Measurements from ENCODE around the gene AHDC1.

AHDC1 gene

DNA sequence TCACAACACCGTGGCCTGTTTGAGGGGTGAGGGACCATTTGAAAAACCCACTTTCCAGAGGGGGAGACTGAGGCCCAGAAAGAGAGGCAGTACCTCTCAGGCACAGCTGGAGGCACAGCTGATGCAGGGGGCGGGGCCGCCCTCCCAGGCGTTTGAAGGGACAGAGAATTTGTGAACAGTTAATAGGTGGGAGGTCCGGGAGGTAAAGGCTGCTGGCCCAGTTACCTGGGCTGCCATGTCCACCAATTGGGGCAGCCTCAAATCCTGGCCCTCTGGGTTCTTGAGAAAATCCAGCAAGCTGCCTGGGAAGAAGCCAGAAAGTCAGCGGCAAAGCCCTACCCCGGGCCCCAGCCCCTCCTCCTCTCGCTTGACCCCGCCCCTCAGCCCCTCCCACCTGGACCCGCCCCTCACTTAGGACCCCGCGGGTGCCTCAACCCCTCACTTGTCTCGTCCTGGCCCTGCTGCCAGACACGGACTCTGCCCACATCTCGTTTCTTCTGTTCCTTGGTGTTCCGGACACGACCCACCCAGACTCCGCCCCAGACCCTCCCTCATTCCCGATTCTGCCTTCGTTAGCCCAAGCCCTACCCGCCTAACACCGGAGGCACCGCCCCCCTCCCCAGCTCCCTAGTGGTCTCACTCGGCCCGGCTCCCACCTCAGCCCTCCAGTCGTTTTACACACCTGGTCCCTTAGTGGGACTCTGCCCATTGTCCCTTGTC, 10.8 kb upstream of the AHDC1 start:
- no peak for DNase-seq

DNA sequence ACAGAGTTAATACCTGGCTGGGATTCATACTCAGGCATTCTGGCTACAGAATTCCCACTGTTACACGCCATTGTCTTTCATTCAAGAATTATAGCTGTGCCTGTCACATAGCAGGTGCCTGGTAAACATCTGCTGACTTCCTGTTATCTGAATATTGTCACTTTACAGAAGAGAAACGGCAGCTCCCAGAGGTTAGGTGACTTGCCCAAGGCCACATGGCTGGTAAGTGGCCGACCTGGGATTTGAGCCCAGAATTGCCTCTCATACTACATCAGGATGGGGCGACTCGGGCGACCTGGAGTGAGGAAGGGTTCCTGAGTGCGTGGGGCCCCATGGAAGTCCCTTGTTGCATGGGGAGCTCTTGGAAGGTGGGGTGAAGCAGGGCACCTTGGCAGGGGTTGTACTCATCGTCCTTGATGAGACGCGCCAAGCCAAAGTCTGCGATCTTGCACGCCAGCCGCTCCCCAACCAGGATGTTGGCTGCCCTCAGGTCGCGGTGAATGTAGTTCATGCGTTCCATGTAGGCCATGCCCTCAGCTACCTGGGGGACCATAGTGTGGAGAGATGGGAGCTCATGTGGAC, 10.2 kb upstream of the AHDC1 start:
- no peak for DNase-seq

DNA sequence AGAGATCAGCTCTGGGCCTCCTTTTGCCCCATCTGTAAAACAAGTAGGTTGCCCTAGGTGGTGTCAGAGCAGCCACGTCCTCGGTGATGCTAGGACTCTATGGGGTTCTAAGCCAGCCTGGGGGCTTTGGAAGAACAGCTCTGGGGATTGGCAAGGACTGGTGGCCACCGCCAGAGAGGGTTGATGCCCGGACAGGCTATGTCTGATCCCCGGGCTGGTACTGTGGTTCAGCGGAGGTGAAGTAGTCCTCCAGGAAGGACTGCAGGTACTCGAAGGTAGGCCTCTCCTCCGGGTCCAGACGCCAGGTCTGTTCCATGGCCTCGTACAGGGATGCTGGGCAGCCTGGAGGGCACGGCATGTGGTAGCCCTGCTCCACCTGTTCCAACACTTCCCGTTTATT, 8.8 kb upstream of the AHDC1 start:
- DNase-seq = no peak

DNA sequence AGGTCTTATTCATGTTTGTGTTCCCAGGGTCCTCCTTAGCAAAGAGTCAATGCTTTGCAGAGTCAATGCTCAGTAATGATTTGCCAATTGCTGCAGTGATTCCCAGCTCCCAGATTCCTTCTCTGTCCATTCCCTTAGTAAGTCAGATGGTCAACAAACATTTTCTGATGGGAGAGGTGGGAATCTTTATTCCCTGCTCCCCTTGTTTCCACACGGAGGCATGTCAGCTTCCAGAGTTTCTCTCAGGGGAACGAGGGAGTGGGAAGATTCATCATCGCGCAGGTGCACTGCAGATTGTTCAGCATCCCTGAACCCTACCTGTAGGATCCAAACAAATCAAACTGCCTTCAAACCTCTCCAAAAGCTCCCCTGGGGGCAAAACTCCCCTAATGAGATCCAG, 7.5 kb upstream of the AHDC1 start:
- no peak for DNase-seq

DNA sequence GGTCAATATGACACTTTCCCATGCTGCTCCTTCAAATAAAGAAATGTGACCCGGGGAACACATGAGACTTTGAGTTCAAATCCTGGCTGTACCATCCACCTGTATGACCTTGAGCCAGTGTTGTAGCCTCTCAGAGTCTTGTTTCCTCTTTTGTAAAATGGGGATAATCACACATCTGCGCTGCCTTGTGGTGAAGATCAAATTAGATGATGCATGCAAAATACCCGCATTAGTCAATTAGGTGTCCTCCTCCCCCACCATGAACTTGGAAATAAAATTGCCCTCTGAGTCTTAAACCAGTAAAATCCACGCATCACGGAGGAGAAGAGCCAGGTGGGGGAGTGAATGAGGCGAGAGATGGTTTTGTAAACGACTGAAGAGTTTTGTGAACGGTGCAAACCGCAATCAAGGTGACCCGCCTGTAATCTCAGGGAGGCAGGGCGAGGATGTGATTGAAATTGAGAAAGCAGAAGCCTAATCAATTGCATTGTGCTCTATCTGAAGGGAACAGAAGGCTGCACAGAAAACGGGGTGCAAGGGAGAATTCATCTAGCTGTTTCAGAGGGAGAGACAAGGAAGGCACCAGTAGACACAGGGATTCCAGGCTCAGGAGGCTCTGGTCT, 5.8 kb upstream of the AHDC1 start:
- DNase-seq = peak in 1 of 5 experiments; percentile 58

DNA sequence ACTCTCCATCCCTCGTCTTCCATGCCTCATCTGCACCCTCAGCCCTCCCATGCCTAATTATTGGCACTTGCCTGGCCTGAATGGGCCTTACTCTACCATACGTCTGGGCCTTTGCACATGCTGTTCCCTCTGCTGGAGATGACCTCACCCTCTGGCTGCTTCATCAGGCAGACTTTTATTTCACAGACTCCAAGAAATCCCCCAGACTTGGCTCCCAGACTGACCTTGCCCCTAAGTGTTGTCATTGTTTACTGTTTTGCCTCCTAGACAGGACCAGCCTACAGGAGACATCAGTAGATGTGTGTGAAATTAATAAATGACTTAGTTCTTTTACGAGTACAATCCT, 5.2 kb upstream of the AHDC1 start:
- no peak for DNase-seq

DNA sequence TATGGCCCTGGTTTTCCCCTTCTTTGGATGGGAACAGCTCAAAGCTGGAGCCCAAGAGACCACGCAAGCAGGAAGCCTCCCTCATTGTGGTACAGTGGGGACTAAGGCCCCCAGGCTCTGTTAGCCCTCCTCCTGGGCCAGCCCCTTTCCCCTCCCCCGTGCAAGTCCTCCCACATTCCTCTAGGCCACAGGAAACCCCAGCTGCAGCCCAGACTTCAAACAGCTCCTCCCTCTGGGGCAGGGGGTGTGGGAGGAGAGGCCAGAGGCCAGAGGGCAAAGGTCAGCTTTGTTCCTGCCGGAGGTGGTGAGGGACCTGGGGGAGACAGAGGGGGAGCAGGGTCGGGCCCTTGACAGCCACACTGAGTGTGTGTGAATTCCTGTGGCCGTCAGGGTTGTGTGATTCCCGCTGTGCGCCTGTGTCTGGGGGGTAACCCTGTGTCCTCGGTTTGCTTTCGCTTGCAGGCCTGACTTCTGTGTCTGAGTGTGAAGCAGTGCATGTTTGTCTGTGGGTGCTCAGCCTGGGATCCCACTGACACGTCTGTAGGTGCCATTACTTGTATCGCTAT, 3.4 kb upstream of the AHDC1 start:
- DNase-seq = no peak

DNA sequence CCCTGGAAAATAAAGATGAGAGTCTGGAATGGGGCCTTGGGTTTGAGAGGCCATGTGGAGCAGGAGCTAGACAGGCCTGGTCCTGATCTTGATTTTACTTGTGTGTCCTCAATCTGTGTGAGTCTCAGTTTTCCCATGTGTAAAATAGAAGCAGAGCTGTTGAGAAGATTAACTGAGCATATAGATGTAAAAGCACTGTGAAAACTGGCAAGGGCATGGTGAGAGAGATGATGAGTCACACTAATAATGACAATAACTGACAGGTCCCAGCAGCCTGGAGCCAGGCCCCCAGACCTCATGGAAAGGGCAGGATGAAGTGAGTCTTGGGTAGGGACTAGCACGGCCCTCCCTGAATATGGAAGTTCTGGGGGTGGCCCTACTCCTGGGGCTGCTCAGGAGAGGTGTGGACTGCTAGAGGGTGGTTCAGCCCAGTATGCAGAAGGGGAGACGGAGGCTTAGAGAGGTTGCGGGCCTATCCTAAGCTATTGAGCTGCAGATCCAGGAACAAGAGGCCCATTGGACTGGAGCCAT, 2.8 kb upstream of the AHDC1 start:
- DNase-seq = no peak

DNA sequence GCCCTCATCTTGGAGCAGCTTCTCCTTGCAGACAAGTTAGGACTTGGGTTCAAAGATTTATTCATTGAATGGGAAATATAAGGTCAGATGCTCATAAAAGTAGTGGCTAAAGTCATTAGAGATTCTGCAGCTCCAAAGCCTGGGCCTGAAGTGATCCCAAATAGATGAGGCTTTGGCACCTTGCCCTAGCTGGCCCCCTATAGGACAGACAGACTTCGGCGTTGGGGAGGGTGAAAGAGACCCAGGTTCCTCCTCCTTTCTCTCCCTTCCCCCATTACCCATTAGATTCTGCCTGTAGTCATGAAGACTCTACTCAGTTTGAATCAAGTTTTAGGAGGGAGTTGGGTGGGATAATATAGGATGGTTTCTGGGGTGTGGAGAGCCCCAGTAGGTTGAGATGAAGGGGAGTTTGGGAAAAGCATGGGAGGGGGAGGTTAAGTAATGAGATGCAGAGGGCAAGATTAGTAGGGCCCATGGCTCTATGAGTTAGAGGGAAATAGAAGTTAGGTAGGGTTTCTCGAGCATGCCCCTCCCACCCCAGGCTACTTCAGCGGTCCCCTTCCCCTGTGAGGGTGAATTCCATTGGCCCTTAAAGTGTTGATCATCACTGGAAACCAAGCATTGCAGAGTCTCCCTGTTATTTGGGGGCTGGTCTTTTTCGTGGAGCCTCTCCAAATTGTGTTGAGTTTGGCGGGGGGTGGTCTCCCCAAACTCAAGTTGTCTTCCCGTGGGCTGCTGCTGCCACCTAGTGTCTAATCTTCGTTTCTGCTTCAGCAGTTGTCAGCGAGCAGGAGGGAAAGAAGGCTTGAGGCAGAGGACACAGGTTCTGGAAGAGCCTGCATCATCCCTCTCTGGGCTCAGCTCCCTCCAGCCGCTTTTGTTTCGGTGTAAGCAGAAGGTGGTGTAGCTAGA, 2.1 kb upstream of the AHDC1 start:
- DNase-seq = peak in 3 of 5 experiments; percentile 47 to 61 (median 51)

DNA sequence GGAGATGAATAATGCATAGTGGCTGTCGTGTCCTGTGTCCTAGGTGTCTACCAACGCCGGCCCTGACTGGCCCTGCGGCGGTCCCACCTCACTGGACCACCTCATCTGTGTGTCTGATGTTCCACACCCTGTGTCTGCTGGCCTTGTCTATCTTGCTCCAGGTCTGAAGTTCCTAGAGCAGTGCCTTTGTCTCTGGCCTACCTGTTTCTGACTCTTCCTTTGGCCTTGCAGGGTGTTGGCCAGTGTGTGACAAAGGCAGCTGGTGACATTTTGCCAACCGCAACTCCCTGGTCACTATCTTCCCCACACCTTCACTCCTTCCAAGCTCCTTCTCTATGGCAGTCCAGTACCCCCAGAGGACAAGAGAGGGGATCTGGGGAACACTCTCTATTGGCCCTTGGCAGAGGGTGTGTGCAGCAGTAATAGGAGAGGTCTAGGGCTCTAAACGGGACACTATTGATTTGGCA, 1.4 kb upstream of the AHDC1 start:
- no peak for DNase-seq

DNA sequence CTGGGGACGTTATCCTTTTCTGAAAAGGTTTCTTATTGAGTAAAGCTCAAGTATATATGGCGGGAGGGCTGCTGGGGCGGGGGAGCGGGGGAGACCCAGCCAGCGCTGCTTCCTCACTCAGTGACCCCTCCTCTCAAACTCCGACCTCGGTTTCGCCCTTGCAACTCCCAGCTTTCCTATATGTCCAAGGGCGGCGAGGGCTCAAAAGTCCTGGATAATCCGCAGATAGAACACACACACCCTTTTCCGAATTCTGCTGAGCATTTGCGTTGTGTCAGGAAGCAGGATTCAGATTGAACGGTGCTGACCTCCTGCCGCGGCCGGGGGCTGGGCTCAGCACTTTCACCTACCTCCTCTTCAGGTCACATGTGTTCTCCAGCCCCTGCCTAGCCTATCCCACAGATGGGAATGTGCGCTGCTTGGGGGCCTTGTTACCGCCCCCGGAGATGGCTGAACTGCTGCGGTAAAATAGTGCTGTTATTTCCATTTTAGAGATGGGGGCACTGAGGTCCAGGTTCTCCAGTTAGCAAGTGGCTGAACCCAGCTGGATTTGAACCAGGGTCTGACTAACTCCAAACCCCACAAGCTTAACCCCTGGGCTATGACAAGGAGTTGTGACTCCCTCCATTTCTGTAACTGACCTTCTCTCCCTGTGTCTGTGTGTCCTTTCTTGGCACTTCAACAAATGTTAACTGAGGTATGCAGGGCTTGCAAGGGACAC, 795 bp upstream of the AHDC1 start:
- no peak for DNase-seq

DNA sequence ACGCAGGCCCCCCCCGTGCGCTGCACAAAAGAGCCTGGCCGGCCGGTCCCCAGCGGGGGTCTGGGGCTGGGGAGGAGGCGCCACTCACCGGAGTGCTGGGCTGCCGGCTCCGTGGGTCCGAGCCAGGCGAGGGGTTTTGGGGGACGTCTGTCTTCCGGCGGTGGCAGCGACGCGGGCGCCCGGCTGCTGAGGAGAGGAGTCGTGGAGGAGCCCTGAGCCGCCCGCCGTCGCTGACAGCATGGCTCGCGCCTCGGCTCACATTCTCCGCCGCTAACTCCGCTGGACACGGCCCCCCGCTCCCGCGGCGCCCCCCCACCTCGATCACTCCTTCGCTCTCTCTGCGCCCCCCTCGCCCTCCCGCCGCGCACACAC, 649 bp downstream of the AHDC1 start:
- peak in 2 of 5 experiments; percentile 17 to 53 for DNase-seq

DNA sequence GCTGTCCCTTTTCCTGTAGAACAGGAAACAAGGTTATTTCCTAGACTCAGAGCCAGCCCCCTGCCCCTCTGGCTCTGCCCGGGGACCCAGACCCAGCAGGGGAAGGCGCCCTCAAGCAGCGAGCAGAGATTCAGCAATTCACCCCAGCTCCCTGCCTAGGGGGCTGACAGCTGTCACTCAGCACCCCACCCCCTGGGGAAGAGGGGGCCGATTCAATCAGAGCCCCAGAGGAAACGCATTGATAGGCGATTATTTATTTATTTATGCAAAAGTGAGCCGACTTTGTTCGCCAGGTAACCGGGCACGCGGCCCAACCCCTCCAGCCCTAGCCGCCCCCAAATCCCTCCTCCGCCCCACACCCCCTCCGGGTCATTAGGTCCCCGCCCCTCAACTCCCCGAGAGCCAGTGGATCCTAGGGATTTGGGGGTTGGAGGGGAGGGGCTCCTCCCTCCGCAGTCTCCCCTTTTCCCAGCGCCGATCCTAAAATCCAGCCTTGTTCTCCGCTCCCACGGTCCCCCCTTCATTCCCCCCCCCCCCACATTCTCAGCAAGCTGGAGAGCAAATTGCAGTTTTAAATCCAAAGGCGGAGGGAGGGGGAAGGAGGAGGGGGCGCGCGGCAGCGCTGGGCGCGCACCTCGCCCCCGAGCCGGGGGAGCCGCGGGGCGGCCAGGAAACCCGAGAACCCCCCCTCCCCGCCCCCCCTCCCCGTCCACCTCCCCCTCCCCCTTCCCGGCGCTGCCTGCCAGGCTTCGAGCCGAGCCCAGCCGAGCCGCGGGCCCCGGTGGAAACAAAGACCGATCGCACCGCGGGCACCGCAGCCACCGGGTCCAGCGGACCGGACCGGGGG, 1.3 kb downstream of the AHDC1 start:
- DNase-seq = peak in 2 of 5 experiments; percentile 38 to 49

DNA sequence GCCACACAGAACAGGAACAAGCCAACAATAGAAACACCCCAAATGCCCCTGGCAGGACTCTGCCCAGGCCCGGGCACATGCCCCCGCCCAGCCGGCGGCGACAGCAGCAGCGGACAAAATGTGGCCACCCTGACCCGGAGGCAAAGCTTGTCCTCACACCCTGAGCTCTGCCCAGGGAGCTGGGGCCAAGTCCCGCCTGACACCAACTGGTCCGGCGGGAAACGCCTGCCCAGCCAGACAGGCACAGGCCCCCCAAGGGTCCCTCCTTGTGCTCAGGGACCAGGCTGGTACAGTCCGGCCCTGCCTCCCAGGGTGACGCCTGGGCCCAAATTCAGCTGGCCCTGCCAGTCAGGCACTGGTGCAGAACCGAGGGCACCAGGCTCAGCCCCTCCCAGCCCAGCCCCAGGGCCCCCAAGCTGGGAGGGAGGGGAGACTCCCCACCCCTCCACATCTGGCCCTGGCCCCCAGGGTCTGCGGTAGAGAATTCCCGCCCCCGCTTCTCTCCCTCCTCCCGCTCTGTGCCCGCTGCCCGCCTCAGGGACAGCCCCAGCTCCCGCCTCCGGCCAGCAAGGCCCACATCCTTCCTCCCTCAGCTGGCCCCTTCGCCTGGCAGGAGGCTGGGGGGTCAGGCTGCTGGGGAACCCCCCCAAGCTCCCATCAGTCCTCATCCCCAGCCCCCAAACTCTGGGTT, 2.0 kb downstream of the AHDC1 start:
- no peak for DNase-seq

DNA sequence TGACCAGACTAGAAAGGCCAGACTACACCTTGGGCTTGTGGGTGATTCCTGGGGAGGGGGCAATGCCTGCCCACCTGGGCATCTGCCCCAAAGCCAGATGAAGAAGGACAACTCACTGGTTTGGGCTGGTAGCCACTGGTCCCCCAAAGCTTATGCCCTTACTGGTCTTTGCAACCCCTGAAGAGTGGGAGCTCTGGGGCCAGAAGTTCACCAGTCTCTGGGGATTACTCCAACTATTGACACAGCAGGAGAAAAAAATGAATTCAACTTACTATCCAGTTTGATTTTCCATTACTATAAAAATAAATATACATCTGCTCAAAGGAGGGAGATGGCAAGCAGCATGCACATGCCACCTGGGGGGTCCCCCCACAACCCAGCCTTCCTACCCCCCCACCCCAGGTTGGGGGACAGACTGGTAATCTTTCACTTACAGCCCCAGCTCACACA, 2.6 kb downstream of the AHDC1 start:
- no peak for DNase-seq

DNA sequence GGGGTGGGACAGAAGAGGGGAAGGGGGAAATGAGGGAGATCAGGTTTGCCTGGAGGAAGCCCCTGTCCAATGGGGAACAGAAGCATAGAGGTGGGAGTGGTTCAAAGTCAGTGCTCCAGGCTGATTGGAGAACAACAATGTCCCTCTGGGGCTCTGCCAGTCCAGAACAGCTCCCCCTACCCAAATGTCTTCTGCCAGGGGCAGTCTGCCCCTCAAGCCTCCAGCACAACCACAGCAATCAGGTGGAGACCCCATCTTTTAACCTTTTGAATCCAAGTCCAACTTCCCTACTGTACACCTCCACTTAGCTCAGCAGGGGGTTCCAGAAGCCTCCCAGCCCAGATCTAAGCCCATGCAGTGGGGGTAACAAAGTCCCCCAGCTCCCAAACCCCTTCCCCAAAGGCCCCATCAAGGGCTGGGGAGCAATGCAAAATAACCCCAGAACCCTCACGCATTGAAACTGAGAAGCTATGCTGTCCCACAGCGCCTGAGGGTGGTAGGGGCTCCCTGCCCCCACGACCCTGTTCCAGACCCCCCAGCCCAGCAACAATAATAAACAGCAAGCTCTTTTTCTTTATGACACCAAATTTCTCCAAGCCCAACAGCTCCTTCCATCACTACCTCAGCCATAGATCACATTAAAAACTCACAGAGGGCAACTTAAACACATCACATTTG, 3.3 kb downstream of the AHDC1 start:
- no peak for DNase-seq

DNA sequence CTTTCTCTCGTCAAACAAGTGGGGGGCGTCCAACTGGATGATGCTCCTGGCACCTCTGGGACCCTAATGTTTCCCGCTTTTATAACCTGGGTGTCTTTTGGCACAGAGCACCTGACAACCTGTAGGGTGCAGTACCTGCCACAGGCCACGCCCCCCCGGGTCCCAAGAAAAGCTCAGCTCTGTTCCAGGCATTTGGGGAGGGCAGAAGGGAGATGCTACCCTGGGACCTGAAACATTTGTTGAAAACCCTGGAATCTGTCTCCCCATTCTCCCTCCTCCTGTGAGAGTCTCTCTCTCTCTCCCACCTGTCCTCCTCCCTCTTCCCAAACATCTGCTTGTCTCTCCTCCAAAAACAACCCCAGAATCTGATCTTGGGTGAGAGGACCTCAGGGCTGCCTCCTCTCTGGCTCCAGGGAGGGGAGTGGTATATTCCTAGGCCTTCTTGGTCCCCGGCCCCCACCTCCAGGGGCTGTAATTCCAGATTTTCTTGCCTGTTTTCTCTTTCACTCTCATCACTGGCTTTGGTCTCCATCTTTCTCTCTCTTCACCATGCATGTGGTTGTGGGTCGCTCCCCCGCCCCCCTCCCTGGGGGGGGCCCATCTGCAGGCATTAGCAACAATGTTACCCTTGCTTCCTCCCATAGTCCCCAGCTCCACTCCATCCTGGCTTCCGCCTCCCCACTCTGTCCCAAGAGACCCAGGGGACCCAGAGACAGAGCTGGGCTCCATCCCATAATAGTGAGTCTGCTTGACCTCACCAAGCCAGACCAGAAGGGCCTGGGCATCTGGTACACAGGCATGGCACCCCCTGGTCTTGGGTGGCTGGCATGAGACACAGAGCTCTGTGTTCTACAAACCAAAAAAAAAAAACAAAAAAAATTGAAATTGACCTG, 4.1 kb downstream of the AHDC1 start:
- no peak for DNase-seq

DNA sequence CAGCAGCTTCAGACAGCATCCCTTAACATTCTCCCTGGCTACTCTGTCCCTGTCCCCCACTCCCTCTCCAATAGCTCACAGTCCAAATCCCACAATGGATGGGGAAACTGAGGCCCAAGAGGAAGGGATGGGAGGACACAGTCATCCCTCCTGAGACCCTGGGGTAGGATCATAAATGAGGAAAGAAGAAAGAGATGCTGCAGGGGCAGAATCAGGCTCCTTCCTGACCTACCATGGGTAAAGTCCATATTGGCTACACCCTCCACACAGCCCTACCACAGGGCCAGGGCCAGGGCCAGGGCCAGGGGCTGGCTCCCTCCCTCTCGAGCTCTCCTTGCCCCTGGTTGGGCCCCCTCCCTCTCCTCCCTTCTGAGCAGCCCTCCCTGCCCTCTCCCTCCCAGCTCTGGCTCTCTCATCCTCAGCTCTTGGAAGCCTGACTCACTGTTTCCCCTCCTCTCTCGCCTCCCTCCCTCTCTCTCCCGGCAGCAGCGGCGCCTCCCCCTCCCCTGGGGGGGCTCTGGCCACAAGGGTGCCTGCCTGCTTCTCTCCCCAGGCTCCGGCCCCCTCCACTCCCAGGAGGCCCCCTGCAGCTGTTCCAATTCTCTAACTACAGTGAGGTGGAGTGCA, 4.9 kb downstream of the AHDC1 start:
- DNase-seq = no peak

All from T-helper 2 cell (primary cell).